Measurements from ENCODE around the gene HOXC10. TPM values are rescaled to one million over a fixed set of nuclear protein-coding genes. Genes with fewer than 3 reads are reported as not detected.

HOXC10 gene
- total RNA-seq, 1 donor from 2014 or later, result not detected

- H3K27ac ChIP-seq (ENCODE audit: low read depth, low read length), result no peak overlapping the region
- no peaks in the 10 kb centered on the region for H4K20me1 ChIP-seq (ENCODE audit: insufficient read depth, low read length)
- H3K27me3 Mint-ChIP-seq (ENCODE audit: low read depth, unreplicated experiment), result peaks cover 90% of the 10 kb centered on the region
- H3K4me1 ChIP-seq (ENCODE audit: insufficient read depth, low read length), result peaks cover 4% of the 10 kb centered on the region
- no peaks in the 10 kb centered on the region for H3K36me3 ChIP-seq (ENCODE audit: insufficient read depth, low read length)
- no peak overlapping the region for H2AFZ ChIP-seq (ENCODE audit: low read depth, low read length)
- peak; percentile 62 for TF ChIP-seq EZH2 (IDR thresholded peaks at IDR 0.05; ENCODE audit: insufficient read depth, low read length)
- TF ChIP-seq CTCF (IDR thresholded peaks at IDR 0.05; ENCODE audit: insufficient read depth, low read depth, low read length), result no peak
- H3K4me2 ChIP-seq (ENCODE audit: low read length), result peak overlapping the region; percentile 78
- H3K9me3 Mint-ChIP-seq (ENCODE audit: unreplicated experiment), result peaks cover 29% of the 10 kb centered on the region
- H3K9ac ChIP-seq (ENCODE audit: low read length), result no peak overlapping the region
- H3K9me3 ChIP-seq (ENCODE audit: insufficient read depth, low read depth, low read length), result peaks cover 10% of the 10 kb centered on the region
- DNase-seq (ENCODE audit: low read depth) (no peak), FAIRE-seq (no peak)
- no peak overlapping the region for H3K4me3 Mint-ChIP-seq (ENCODE audit: unreplicated experiment)
- no peak overlapping the region for H3K4me3 ChIP-seq (ENCODE audit: insufficient read depth, low read depth, low read length)
- no peaks in the 10 kb centered on the region for H3K36me3 Mint-ChIP-seq (ENCODE audit: low read depth, unreplicated experiment)
- H3K27ac Mint-ChIP-seq (ENCODE audit: unreplicated experiment), result no peak overlapping the region
- H3K27me3 ChIP-seq (ENCODE audit: insufficient read depth, low read length), result peaks cover 96% of the 10 kb centered on the region
- H3K4me1 Mint-ChIP-seq (ENCODE audit: low read depth, unreplicated experiment), result no peaks in the 10 kb centered on the region
- no peaks in the 10 kb centered on the region for H3K79me2 ChIP-seq (ENCODE audit: insufficient read depth, low read length)
Observed at GRCh38 chr12:53994264-53995001, 9.5 kb downstream of the HOXC10 start.

- Mint-ChIP-seq H3K4me1 (ENCODE audit: low read depth, unreplicated experiment) (no peaks in the 10 kb centered on the region), H3K27ac (ENCODE audit: unreplicated experiment) (no peak overlapping the region), H3K9me3 (ENCODE audit: unreplicated experiment) (peaks cover 28% of the 10 kb centered on the region), H3K36me3 (ENCODE audit: low read depth, unreplicated experiment) (no peaks in the 10 kb centered on the region), H3K4me3 (ENCODE audit: unreplicated experiment) (no peak overlapping the region), H3K27me3 (ENCODE audit: low read depth, unreplicated experiment) (peaks cover 88% of the 10 kb centered on the region)
- H3K27me3 ChIP-seq (ENCODE audit: insufficient read depth, low read length), result peaks cover 96% of the 10 kb centered on the region
- peaks cover 10% of the 10 kb centered on the region for H3K9me3 ChIP-seq (ENCODE audit: insufficient read depth, low read depth, low read length)
- no peaks in the 10 kb centered on the region for H4K20me1 ChIP-seq (ENCODE audit: insufficient read depth, low read length)
- no peaks in the 10 kb centered on the region for H3K36me3 ChIP-seq (ENCODE audit: insufficient read depth, low read length)
- peak overlapping the region; percentile 78 for H3K4me2 ChIP-seq (ENCODE audit: low read length)
- DNase-seq (ENCODE audit: low read depth), result no peak
- peaks cover 4% of the 10 kb centered on the region for H3K4me1 ChIP-seq (ENCODE audit: insufficient read depth, low read length)
- no peak overlapping the region for H3K9ac ChIP-seq (ENCODE audit: low read length)
- H3K4me3 ChIP-seq (ENCODE audit: insufficient read depth, low read depth, low read length), result no peak overlapping the region
- H3K79me2 ChIP-seq (ENCODE audit: insufficient read depth, low read length), result no peaks in the 10 kb centered on the region
- TF ChIP-seq EZH2 (IDR thresholded peaks at IDR 0.05; ENCODE audit: insufficient read depth, low read length) (peak; percentile 6), CTCF (IDR thresholded peaks at IDR 0.05; ENCODE audit: insufficient read depth, low read depth, low read length) (no peak)
- H2AFZ ChIP-seq (ENCODE audit: low read depth, low read length), result no peak overlapping the region
- FAIRE-seq, result no peak
- H3K27ac ChIP-seq (ENCODE audit: low read depth, low read length), result no peak overlapping the region
Observed at GRCh38 chr12:53995002-53995377, 10.0 kb downstream of the HOXC10 start.

All from astrocyte (in vitro differentiated cells and primary cell).